GM13977 (cell line): ENCODE data around the gene GRIN2A.

ENCODE experiments used
- DNase-seq: peaks from one replicate; pipeline ENCODE4 v3.0.0; 2012; ENCODE audit warnings: low spot score
- CTCF ChIP-seq: IDR thresholded peaks from 2 replicates; pipeline ENCODE4 v1.5.1; 2012; ENCODE audit warnings: mild to moderate bottlenecking, control low read depth; ENCODE audit not compliant: insufficient read depth; ENCODE audit errors: extremely low read depth, missing control alignments
- in situ Hi-C: fragments of 300-500 bp; cut with MboI; formaldehyde crosslinking; loops from one replicate; pipeline ENCODE4 v1.12.0; 2022; ENCODE audit warnings: low sequenced_read_pairs, low pct_unique_long_range_greater_than_20kb, mixed read lengths, inconsistent platforms; ENCODE audit not compliant: unreplicated experiment

Gene GRIN2A

DNA sequence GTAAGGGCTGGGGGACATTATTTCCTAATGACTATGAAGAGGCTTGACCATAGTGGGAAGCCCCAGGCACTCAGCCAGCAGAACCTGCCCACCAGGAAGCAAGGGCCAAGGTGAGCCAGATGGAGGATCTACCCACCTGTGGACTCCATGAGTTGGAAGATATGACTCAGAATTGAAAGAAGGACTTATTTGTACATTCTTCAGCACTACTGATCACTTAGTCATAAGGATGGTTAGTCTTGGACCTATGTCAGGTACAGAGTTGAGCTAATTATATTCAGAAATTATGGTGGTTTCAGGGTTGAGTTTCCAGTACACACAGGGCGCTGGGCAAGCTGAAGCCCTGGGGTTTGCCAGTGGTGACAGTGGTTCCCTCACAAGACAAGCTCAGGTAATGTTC lies 24.0 kb upstream of the GRIN2A start:
- in situ Hi-C loops: no loop called here
- TF ChIP-seq CTCF: no peak
- peak; percentile 35 for DNase-seq

DNA sequence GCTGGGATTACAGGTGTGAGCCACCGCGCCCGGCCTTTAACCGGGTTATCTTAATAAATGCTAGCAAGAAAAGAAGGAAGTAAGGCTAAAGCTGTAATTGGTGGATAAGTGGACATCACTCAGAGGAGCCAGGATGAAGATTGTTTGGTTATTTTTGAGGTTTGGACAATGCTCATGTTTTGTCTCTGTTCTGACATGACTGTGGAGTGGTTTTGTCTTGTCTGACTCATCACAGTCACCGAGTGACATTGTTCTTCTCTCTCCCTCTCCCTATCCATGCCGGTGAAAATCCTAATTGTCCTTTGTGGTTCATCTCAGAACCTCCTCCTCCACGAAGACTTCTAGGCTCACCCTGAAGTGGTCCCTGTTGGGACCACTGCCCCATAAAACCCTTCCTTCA lies 23.5 kb upstream of the GRIN2A start:
- no peak for TF ChIP-seq CTCF
- DNase-seq: peak; percentile 39
- in situ Hi-C loops: no loop called here

GRCh38 chr16:10202649-10203048 lies 20.4 kb upstream of the GRIN2A start:
- in situ Hi-C loops: no loop called here
- no peak for TF ChIP-seq CTCF
- no peak for DNase-seq

DNA sequence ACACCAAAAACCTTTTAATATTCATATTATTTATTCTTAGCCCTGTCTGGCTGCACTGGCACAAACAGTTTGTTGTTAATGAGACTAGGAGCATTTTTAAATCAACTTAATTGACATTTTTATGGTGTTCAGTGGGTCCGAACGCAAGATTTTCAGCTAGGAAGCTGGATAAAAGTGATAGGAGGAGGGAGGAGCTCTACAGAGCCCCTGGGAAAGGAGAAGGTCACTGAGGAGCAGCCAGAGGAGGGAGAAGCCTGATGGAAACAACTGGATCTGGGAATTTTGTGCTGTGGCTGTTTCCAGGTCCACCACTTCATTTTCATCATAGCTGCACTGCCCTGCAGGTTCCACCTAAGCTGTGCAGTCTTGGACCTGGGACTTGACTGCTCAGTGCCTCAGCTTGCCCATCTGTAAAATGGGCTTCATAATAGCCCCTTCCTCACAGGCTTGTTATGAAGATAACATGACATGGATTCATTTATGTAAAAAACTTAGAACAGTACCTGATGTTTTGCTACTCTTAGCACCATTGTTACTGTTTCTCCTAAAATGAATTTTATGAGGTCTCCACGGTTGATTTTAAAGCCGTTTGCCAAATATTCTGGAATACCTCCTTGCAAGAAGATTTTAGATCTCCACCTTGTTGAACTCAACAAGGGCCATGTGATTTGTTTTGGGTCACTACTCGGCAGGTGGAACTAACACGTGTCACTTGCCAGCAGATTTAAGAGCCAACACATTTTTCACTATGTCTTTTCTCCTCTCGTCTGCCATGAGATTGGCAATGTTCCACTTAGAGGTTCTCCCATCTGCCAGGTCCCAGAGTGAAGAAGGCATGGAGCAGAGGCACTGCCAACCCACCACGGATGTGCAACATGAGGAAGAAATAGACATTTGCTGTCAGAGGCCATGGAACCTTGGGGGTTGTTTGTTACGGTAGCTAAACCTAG lies 18.7 kb upstream of the GRIN2A start:
- TF ChIP-seq CTCF: no peak
- in situ Hi-C loops: no loop called here
- DNase-seq: no peak

DNA sequence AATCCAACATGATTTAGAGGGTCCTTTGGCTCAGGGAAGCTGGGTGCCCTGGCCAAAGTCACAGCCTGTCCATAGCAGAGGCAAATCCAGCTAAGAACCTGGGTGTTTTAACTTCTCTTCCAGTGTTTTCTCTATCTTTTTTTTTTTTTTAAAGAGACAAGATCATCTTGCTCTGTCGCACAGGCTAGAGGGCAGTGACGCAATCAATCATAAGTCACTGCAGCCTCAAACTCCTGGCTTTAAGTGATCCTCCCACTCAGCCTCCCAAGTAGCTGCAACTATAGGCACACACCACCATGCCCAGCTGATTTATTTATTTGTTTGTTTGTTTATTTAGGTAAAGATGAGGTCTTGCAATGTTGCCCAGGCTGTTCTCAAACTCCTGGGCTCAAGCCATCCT lies 14.8 kb upstream of the GRIN2A start:
- no peak for TF ChIP-seq CTCF
- DNase-seq: no peak
- in situ Hi-C loops: no loop called here

- DNase-seq: no peak
- in situ Hi-C loops: no loop called here
- TF ChIP-seq CTCF: no peak
Observed at GRCh38 chr16:10191096-10191495, 8.9 kb upstream of the GRIN2A start.
